CD4-positive, alpha-beta T cell (primary cell): ENCODE measurements around the gene PKDREJ. TPM values are rescaled to one million over a fixed set of nuclear protein-coding genes. Genes with fewer than 3 reads are reported as not detected.

Source experiments
- ATAC-seq: fragments of 200-7000 bp; cut with Tn5 transposase; one replicate; pipeline ENCODE4 v1.10.0; 2022; ENCODE audit warnings: mild to moderate bottlenecking; ENCODE audit not compliant: poor library complexity
- CTCF ChIA-PET: fragments of 350-600 bp; sonication (Branson Sonifier 250); formaldehyde crosslinking; loops from one replicate; lab custom pipeline; 2021; ENCODE audit warnings: antibody characterized with exemption, inconsistent platforms; lab: Charles Lee
- POLR2A ChIA-PET: fragments of 350-600 bp; sonication (Branson Sonifier 250); formaldehyde crosslinking; loops from one replicate; lab custom pipeline; 2021; ENCODE audit warnings: antibody characterized with exemption, inconsistent platforms; lab: Charles Lee
- DNase-seq, 14 experiments: peaks; one replicate each; pipeline ENCODE4 v3.0.0-alpha.2; 2013 to 2020; ENCODE audit warnings: mixed read lengths in 2 of 14
- H3K27ac ChIP-seq, 2 donors: one replicate each; pipeline versions ENCODE4 v1.5.1 to v1.7.0; 2013; ENCODE audit warnings: low read length in 2 of 2, low read depth in 1 of 2, mild to moderate bottlenecking in 1 of 2
- H3K27me3 ChIP-seq, 2 experiments: 1 replicate in 1 of 2; 2 replicates in 1 of 2; pipeline versions ENCODE4 v1.6.1 to v1.7.0; 2013; ENCODE audit warnings: low read length in 2 of 2, control low read depth in 1 of 2, mild to moderate bottlenecking in 1 of 2, moderate library complexity in 1 of 2; ENCODE audit not compliant: insufficient read depth in 2 of 2, control insufficient read depth in 1 of 2
- H3K36me3 ChIP-seq: one replicate; pipeline ENCODE4 v1.6.1; 2013; ENCODE audit warnings: low read length, control low read depth; ENCODE audit not compliant: insufficient read depth
- H3K4me1 ChIP-seq: one replicate; pipeline ENCODE4 v1.6.1; 2013; ENCODE audit warnings: low read length, control low read depth; ENCODE audit not compliant: insufficient read depth
- H3K4me3 ChIP-seq: one replicate; pipeline ENCODE4 v1.5.1; 2013; ENCODE audit warnings: mild to moderate bottlenecking, low read length, moderate library complexity
- H3K9me3 ChIP-seq, 2 experiments: 1 replicate in 1 of 2; 2 replicates in 1 of 2; pipeline versions ENCODE4 v1.6.1 to v1.7.0; 2013; ENCODE audit warnings: low read length in 2 of 2, mild to moderate bottlenecking in 2 of 2, control low read depth in 1 of 2, moderate library complexity in 1 of 2; ENCODE audit not compliant: control insufficient read depth in 1 of 2, insufficient read depth in 1 of 2
- H3K27ac Mint-ChIP-seq: one replicate; pipeline ENCODE4 v1.8.0; 2020; ENCODE audit warnings: mixed read lengths
- H3K27me3 Mint-ChIP-seq: one replicate; pipeline ENCODE4 v1.8.0; 2021; ENCODE audit warnings: mixed read lengths
- H3K36me3 Mint-ChIP-seq: one replicate; pipeline ENCODE4 v1.8.0; 2021; ENCODE audit warnings: low read depth, mixed read lengths
- H3K4me1 Mint-ChIP-seq: one replicate; pipeline ENCODE4 v1.8.0; 2021; ENCODE audit warnings: low read depth, mixed read lengths
- H3K4me3 Mint-ChIP-seq: one replicate; pipeline ENCODE4 v1.8.0; 2020; ENCODE audit warnings: mild to moderate bottlenecking, mixed read lengths
- H3K9me3 Mint-ChIP-seq: one replicate; pipeline ENCODE4 v1.8.0; 2020; ENCODE audit warnings: mixed read lengths
- CTCF ChIP-seq: fragments of 200-600 bp; IDR thresholded peaks from one replicate; pipeline ENCODE4 v1.8.0; 2022; ENCODE audit warnings: antibody characterized with exemption, mild to moderate bottlenecking
- intact Hi-C, 2 experiments: fragments of 100-400 bp; cut with DNase I in 1 of 2; cut with micrococcal nuclease in 1 of 2; formaldehyde crosslinking; loops; one replicate each; pipeline versions ENCODE4 v1.15.1 to v1.9.0; 2023 to 2025; cut with DNase I, micrococcal nuclease
- total RNA-seq, 174 experiments: library from RNA in 2 of 174; stranded (reverse) in 2 of 174; gene quantifications; one replicate each; pipeline ENCODE4 v1.2.3 and lab custom pipeline; 2021 to 2026

Gene PKDREJ
- total RNA-seq, 2 experiments from 2014 or later, result not detected

- ATAC-seq (no peak), DNase-seq (peak in 4 of 14 experiments; percentile 33 to 63 (median 48))
- no peaks in the 10 kb centered on the region for H3K36me3 ChIP-seq
- no peak overlapping the region for H3K27ac Mint-ChIP-seq
- H3K27me3 Mint-ChIP-seq, result peaks cover 87% of the 10 kb centered on the region
- intact Hi-C loops, result no loop called here
- H3K4me1 Mint-ChIP-seq, result peaks cover 7% of the 10 kb centered on the region
- no peaks in the 10 kb centered on the region for H3K9me3 Mint-ChIP-seq
- H3K27me3 ChIP-seq, result peaks cover 26 to 28% of the 10 kb centered on the region in 2 experiments
- no peaks in the 10 kb centered on the region for H3K36me3 Mint-ChIP-seq
- no peak overlapping the region for H3K4me3 Mint-ChIP-seq
- peaks cover 0 to 11% of the 10 kb centered on the region in 2 experiments for H3K9me3 ChIP-seq
- no peak overlapping the region for H3K27ac ChIP-seq
- POLR2A ChIA-PET, result interaction anchor here (1.4 kb wide), 1 partner anchor 12 kb away, joined by 3 read pairs; the partner anchor contains the start of gene CDPF1
- no peak for TF ChIP-seq CTCF
- CTCF ChIA-PET, result interaction anchor here (1.2 kb wide), 1 partner anchor 34 kb away, joined by 3 read pairs; the partner anchor contains the start of gene GTSE1
- peaks cover 7% of the 10 kb centered on the region for H3K4me1 ChIP-seq
- no peak overlapping the region for H3K4me3 ChIP-seq
These were observed 511 bp downstream of the PKDREJ start for GRCh38 chr22:46262449-46263215.

- POLR2A ChIA-PET, result interaction anchor here (1.7 kb wide), 1 partner anchor 10 kb away, joined by 3 read pairs; no protein-coding TSS in a partner anchor
- H3K27ac ChIP-seq, result no peak overlapping the region
- peaks cover 3% of the 10 kb centered on the region for H3K4me1 ChIP-seq
- peaks cover 0 to 6% of the 10 kb centered on the region in 2 experiments for H3K9me3 ChIP-seq
- H3K4me3 Mint-ChIP-seq, result no peak overlapping the region
- H3K4me1 Mint-ChIP-seq, result no peaks in the 10 kb centered on the region
- no peaks in the 10 kb centered on the region for H3K36me3 Mint-ChIP-seq
- no peak overlapping the region for H3K27ac Mint-ChIP-seq
- no peak overlapping the region for H3K4me3 ChIP-seq
- peaks cover 27 to 28% of the 10 kb centered on the region in 2 experiments for H3K27me3 ChIP-seq
- no peak for TF ChIP-seq CTCF
- CTCF ChIA-PET, result interaction anchor here (0.6 to 1.3 kb wide), 2 partner anchors 117 to 254 kb away, joined by 3 read pairs; no protein-coding TSS in a partner anchor
- ATAC-seq, result no peak
- H3K27me3 Mint-ChIP-seq, result peaks cover 62% of the 10 kb centered on the region
- DNase-seq, result no peak
- intact Hi-C loops, result no loop called here
- H3K9me3 Mint-ChIP-seq, result no peaks in the 10 kb centered on the region
- H3K36me3 ChIP-seq, result no peaks in the 10 kb centered on the region
These were observed 3.1 kb downstream of the PKDREJ start for GRCh38 chr22:46260038-46260437.

GRCh38 chr22:46259374-46259773 is 3.8 kb downstream of the PKDREJ start:
- DNase-seq, result no peak
- no peaks in the 10 kb centered on the region for H3K36me3 Mint-ChIP-seq
- no peak overlapping the region for H3K4me3 Mint-ChIP-seq
- no peaks in the 10 kb centered on the region for H3K9me3 Mint-ChIP-seq
- H3K36me3 ChIP-seq, result no peaks in the 10 kb centered on the region
- H3K4me1 Mint-ChIP-seq, result no peaks in the 10 kb centered on the region
- H3K4me3 ChIP-seq, result no peak overlapping the region
- intact Hi-C loops, result no loop called here
- H3K9me3 ChIP-seq, result peaks cover 0 to 6% of the 10 kb centered on the region in 2 experiments
- no peak overlapping the region for H3K27ac Mint-ChIP-seq
- peaks cover 3% of the 10 kb centered on the region for H3K4me1 ChIP-seq
- ATAC-seq, result no peak
- ChIA-PET CTCF (interaction anchor here (0.6 to 1.3 kb wide), 2 partner anchors 116 to 253 kb away, joined by 3 read pairs; no protein-coding TSS in a partner anchor), POLR2A (no interaction called here)
- H3K27ac ChIP-seq, result no peak overlapping the region
- no peak for TF ChIP-seq CTCF
- peaks cover 27 to 28% of the 10 kb centered on the region in 2 experiments for H3K27me3 ChIP-seq
- peaks cover 55% of the 10 kb centered on the region for H3K27me3 Mint-ChIP-seq
